Esophagus muscularis mucosa (tissue), 4 donors: ENCODE results near the gene TBX19.

ENCODE experiments used
- EP300 ChIP-seq: sonication (generic); formaldehyde crosslinking; IDR thresholded peaks from one replicate; pipeline ENCODE4 v1.6.1; 2017; ENCODE audit warnings: antibody characterized with exemption
- POLR2A ChIP-seq: fragments of 450-650 bp; IDR thresholded peaks from one replicate; pipeline ENCODE4 v1.6.1; 2017; ENCODE audit warnings: antibody characterized with exemption, moderate library complexity, mild to moderate bottlenecking, low read depth
- POLR2AphosphoS5 ChIP-seq, 2 donors: sonication (generic); formaldehyde crosslinking; IDR thresholded peaks; one replicate each; pipeline ENCODE4 v1.6.1; 2017; ENCODE audit warnings: antibody characterized with exemption in 2 of 2
- TF ChIP-seq, protein P1 (sequence below), 3 experiments: fragments of 200-600 bp in 2 of 3; fragments of 450-650 bp in 1 of 3; sonication (generic) in 2 of 3; IDR thresholded peaks; one replicate each; pipeline ENCODE4 v1.5.1; 2017 to 2019; ENCODE audit warnings: antibody characterized with exemption in 3 of 3, mild to moderate bottlenecking in 2 of 3, moderate library complexity in 1 of 3

DNA sequence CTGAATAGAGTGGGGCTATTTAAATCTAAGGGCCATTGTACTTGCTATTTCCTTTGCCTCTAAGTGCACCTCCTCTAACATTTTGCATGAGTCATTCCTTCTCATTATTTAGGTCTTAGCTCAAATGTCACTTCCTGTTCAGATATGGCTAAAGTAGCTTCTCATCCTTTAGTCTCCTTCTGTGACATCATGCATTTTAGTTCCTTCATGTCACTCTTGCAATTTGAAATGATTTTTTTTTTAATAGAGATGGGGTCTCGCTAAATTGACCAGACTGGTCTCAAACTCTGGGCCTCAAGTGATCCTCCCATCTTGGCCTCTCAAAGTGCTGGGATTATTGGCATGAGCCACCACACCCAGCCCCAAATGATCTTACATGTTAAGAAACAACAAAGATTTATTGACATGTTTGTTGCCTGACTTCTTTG, 6.6 kb downstream of the TBX19 start:
- TF ChIP-seq, protein P1, sequence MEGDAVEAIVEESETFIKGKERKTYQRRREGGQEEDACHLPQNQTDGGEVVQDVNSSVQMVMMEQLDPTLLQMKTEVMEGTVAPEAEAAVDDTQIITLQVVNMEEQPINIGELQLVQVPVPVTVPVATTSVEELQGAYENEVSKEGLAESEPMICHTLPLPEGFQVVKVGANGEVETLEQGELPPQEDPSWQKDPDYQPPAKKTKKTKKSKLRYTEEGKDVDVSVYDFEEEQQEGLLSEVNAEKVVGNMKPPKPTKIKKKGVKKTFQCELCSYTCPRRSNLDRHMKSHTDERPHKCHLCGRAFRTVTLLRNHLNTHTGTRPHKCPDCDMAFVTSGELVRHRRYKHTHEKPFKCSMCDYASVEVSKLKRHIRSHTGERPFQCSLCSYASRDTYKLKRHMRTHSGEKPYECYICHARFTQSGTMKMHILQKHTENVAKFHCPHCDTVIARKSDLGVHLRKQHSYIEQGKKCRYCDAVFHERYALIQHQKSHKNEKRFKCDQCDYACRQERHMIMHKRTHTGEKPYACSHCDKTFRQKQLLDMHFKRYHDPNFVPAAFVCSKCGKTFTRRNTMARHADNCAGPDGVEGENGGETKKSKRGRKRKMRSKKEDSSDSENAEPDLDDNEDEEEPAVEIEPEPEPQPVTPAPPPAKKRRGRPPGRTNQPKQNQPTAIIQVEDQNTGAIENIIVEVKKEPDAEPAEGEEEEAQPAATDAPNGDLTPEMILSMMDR (IDR thresholded peaks at IDR 0.05) = no peak
- TF ChIP-seq POLR2A (no peak), POLR2AphosphoS5 (IDR thresholded peaks at IDR 0.05) (no peak), EP300 (no peak)
